Sigmoid colon (tissue), 4 donors: ENCODE results near the gene FMO2.

Source experiments
- EP300 ChIP-seq, 4 donors: sonication (generic); formaldehyde crosslinking; IDR thresholded peaks; one replicate each; pipeline ENCODE4 v1.6.1; 2017; ENCODE audit warnings: antibody characterized with exemption in 4 of 4
- POLR2A ChIP-seq, 2 donors: fragments of 450-650 bp; IDR thresholded peaks; one replicate each; pipeline ENCODE4 v1.6.1; 2016; ENCODE audit warnings: antibody characterized with exemption in 2 of 2, mild to moderate bottlenecking in 2 of 2, moderate library complexity in 2 of 2
- POLR2AphosphoS5 ChIP-seq, 4 donors: sonication (generic); formaldehyde crosslinking; IDR thresholded peaks; one replicate each; pipeline ENCODE4 v1.6.1; 2017; ENCODE audit warnings: antibody characterized with exemption in 4 of 4
- TF ChIP-seq, protein P1 (sequence below), 4 experiments: fragments of 450-650 bp in 3 of 4; fragments of 200-600 bp in 1 of 4; IDR thresholded peaks; one replicate each; pipeline ENCODE4 v1.5.1; 2016 to 2019; ENCODE audit warnings: antibody characterized with exemption in 4 of 4, mild to moderate bottlenecking in 3 of 4, moderate library complexity in 2 of 4

DNA sequence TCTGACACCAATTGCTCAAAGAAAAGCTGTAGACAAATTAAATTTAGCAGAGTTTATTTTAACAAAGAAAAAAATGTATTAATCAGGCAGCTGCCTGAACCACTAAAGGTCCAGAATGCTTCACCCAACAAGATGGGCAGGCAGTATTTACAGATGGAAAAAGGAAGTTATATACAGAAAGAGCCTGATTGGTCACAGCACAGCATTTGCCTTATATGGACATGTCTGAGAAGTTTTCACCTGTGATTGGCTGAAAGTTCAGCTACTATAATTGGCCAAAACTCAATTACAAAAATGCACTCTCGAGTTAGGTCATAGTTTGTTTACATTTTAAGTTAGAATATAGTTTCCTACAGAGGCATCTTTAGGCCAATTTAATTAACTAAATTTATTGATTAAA, 48.1 kb downstream of the FMO2 start:
- TF ChIP-seq, protein P1, sequence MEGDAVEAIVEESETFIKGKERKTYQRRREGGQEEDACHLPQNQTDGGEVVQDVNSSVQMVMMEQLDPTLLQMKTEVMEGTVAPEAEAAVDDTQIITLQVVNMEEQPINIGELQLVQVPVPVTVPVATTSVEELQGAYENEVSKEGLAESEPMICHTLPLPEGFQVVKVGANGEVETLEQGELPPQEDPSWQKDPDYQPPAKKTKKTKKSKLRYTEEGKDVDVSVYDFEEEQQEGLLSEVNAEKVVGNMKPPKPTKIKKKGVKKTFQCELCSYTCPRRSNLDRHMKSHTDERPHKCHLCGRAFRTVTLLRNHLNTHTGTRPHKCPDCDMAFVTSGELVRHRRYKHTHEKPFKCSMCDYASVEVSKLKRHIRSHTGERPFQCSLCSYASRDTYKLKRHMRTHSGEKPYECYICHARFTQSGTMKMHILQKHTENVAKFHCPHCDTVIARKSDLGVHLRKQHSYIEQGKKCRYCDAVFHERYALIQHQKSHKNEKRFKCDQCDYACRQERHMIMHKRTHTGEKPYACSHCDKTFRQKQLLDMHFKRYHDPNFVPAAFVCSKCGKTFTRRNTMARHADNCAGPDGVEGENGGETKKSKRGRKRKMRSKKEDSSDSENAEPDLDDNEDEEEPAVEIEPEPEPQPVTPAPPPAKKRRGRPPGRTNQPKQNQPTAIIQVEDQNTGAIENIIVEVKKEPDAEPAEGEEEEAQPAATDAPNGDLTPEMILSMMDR (IDR thresholded peaks at IDR 0.05): no peak
- no peak for TF ChIP-seq EP300 (IDR thresholded peaks at IDR 0.05)
- no peak for TF ChIP-seq POLR2A (IDR thresholded peaks at IDR 0.05)
- no peak for TF ChIP-seq POLR2AphosphoS5 (IDR thresholded peaks at IDR 0.05)
